Osteocyte (in vitro differentiated cells): ENCODE data around the gene ADAMTS16. TPM values are rescaled to one million over a fixed set of nuclear protein-coding genes. Genes with fewer than 3 reads are reported as not detected.

Experiments
- DNase-seq: peaks from one replicate; pipeline ENCODE4 v3.0.0; 2021; ENCODE audit warnings: mixed read lengths; ENCODE audit not compliant: unreplicated experiment; ENCODE audit errors: extremely low spot score
- H3K27ac Mint-ChIP-seq: one replicate; pipeline ENCODE4 v1.8.0; 2021; ENCODE audit warnings: mild to moderate bottlenecking, mixed read lengths; ENCODE audit not compliant: unreplicated experiment
- H3K27me3 Mint-ChIP-seq: one replicate; pipeline ENCODE4 v1.8.0; 2021; ENCODE audit warnings: mixed read lengths; ENCODE audit not compliant: unreplicated experiment
- H3K36me3 Mint-ChIP-seq: one replicate; pipeline ENCODE4 v1.8.0; 2021; ENCODE audit warnings: mixed read lengths; ENCODE audit not compliant: unreplicated experiment
- H3K4me1 Mint-ChIP-seq: one replicate; pipeline ENCODE4 v1.8.0; 2021; ENCODE audit warnings: mixed read lengths; ENCODE audit not compliant: unreplicated experiment
- H3K4me3 Mint-ChIP-seq: one replicate; pipeline ENCODE4 v1.8.0; 2021; ENCODE audit warnings: mild to moderate bottlenecking, moderate library complexity, mixed read lengths; ENCODE audit not compliant: unreplicated experiment
- H3K9me3 Mint-ChIP-seq: one replicate; pipeline ENCODE4 v1.8.0; 2021; ENCODE audit warnings: mixed read lengths; ENCODE audit not compliant: unreplicated experiment
- CTCF ChIP-seq: fragments of 200-600 bp; sonication (generic); IDR thresholded peaks from 2 replicates; pipeline ENCODE4 v1.5.0; 2021; ENCODE audit warnings: antibody characterized with exemption, mild to moderate bottlenecking, moderate library complexity
- total RNA-seq: library from RNA; stranded (reverse); gene quantifications from 2 replicates; pipeline ENCODE4 v1.2.1, GENCODE V29; 2021

The ADAMTS16 gene
- total RNA-seq, 1 donor from 2014 or later, result not detected

GRCh38 chr5:5149154-5149553 lies 9.0 kb downstream of the ADAMTS16 start:
- Mint-ChIP-seq H3K9me3 (peaks cover 8% of the 10 kb centered on the region), H3K4me1 (no peaks in the 10 kb centered on the region), H3K36me3 (no peaks in the 10 kb centered on the region), H3K27me3 (no peaks in the 10 kb centered on the region), H3K27ac (no peak overlapping the region), H3K4me3 (no peak overlapping the region)
- no peak for DNase-seq
- TF ChIP-seq CTCF, result no peak

- Mint-ChIP-seq H3K9me3 (peaks cover 8% of the 10 kb centered on the region), H3K4me3 (no peak overlapping the region), H3K27me3 (no peaks in the 10 kb centered on the region), H3K27ac (no peak overlapping the region), H3K36me3 (no peaks in the 10 kb centered on the region), H3K4me1 (no peaks in the 10 kb centered on the region)
- DNase-seq, result no peak
- no peak for TF ChIP-seq CTCF
Observed at GRCh38 chr5:5150667-5151066, 10.5 kb downstream of the ADAMTS16 start.

- DNase-seq, result no peak
- Mint-ChIP-seq H3K36me3 (no peaks in the 10 kb centered on the region), H3K9me3 (peaks cover 8% of the 10 kb centered on the region), H3K4me1 (no peaks in the 10 kb centered on the region), H3K4me3 (no peak overlapping the region), H3K27ac (no peak overlapping the region), H3K27me3 (no peaks in the 10 kb centered on the region)
- no peak for TF ChIP-seq CTCF
Observed at GRCh38 chr5:5154733-5155132, 14.6 kb downstream of the ADAMTS16 start.

GRCh38 chr5:5155617-5156016 lies 15.5 kb downstream of the ADAMTS16 start:
- no peaks in the 10 kb centered on the region for H3K36me3 Mint-ChIP-seq
- H3K9me3 Mint-ChIP-seq, result peaks cover 8% of the 10 kb centered on the region
- H3K27ac Mint-ChIP-seq, result no peak overlapping the region
- TF ChIP-seq CTCF, result no peak
- no peak overlapping the region for H3K4me3 Mint-ChIP-seq
- no peaks in the 10 kb centered on the region for H3K4me1 Mint-ChIP-seq
- DNase-seq, result no peak
- H3K27me3 Mint-ChIP-seq, result no peaks in the 10 kb centered on the region

- H3K9me3 Mint-ChIP-seq, result peaks cover 4% of the 10 kb centered on the region
- no peaks in the 10 kb centered on the region for H3K27me3 Mint-ChIP-seq
- H3K27ac Mint-ChIP-seq, result no peak overlapping the region
- no peak for DNase-seq
- H3K36me3 Mint-ChIP-seq, result no peaks in the 10 kb centered on the region
- H3K4me1 Mint-ChIP-seq, result no peaks in the 10 kb centered on the region
- TF ChIP-seq CTCF, result no peak
- no peak overlapping the region for H3K4me3 Mint-ChIP-seq
Observed at GRCh38 chr5:5156471-5157082, 16.4 kb downstream of the ADAMTS16 start.
